Measurements from ENCODE around the gene ART4.

The ART4 gene

GRCh38 chr12:14850929-14851663 lies 7.8 kb upstream of the ART4 start:
- FAIRE-seq, result no peak

DNA sequence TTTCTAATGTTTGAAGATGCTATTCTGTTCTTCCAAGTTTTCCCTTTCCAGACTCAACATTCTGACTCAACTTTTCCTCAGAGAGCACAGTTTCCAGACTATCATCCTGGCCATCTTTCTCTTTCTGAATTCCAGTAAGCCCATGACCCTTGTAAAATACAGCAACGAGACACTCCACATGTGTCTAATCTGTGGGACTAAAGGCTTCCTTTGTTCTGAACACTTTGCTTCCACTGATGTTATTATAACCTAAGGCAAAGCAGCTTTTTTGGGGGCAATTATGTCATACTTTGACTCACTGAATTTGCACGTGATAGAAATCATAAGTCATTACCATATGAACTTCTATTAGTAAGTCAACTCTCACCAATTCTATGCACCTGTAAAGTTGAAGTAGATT lies 6.3 kb upstream of the ART4 start:
- no peak for FAIRE-seq

DNA sequence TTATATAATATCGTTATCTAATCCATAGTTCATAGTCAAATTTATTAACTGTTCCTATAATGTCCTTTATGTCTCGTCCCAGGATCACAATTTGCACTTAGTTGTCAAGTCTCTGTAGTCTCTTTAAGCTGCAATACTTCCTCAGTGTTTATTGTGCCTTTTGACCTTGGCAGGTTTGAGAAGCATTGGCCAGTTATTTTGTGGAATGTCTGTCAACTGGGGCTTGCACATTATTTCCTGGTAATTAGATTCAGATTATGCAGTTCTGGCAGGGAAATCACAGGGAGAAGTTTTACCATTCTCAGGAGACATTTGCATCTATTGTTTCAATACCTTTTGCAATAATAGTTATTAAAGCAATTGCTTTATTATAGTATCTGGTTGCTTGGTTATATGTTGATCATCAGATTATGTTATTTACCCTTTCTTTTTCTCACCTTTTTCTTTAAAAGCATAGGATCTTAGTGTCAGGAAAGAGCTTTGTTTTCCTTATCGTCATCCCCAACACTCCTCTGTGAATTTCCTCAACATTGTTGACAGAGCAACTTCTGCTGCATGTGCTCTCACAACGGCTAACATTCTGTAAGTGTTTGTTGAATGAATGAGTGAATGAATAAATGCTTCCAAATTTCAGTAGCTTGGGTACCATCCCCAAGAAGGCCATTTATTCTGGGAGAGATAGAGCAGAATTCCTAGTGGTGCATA lies 3.7 kb upstream of the ART4 start:
- no peak for FAIRE-seq

GRCh38 chr12:14846042-14846587 lies 2.8 kb upstream of the ART4 start:
- FAIRE-seq, result no peak

DNA sequence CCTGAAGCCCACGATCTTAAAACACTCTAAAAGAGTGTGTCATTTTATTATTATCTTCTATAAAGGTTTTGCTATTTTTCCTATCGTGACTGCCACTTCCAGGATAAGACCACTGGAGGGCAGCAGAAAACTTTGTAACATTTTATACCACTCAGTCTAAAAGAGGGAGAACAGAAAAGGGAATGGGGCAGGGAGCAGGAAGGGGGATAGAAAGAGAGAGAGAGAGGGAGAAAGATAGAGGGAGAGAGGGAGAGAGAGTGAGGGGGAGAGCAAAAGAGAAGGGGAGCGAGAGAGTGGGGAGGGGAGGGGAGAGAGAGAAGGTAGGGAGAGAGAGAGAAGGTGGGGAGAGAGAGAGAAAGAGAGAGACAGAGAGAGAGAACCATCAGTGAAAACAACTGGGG lies 2.0 kb upstream of the ART4 start:
- peak; percentile 21 for FAIRE-seq

- no peak for FAIRE-seq
These were observed 1.1 kb upstream of the ART4 start for GRCh38 chr12:14844401-14844800.

GRCh38 chr12:14842315-14842714 lies 1.0 kb downstream of the ART4 start:
- no peak for FAIRE-seq

DNA sequence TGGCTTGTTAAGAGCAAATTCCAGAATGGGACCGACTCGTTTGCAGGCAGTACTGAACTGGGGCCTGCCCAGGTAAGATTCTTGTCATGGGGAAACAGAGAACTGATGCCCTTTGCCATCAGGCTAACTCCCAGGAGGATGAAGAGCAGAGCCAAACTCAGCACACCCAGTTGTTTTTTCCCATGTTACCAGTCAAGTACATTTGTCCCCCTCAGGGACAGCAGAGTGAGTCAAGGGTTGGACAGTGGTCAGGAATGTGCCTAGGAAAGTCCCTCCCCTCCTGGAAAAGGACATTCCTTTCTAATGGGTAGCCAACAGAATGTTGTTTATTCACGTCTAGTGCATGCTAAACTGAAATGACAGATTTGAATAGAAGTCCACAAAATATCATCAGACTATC lies 1.6 kb downstream of the ART4 start:
- FAIRE-seq, result no peak

- no peak for FAIRE-seq
These were observed 2.7 kb downstream of the ART4 start for GRCh38 chr12:14840616-14841015.

- FAIRE-seq, result no peak
These were observed 4.1 kb downstream of the ART4 start for GRCh38 chr12:14839262-14839661.

- no peak for FAIRE-seq
These were observed 6.8 kb downstream of the ART4 start for GRCh38 chr12:14836336-14837210.

- no peak for FAIRE-seq
These were observed 8.8 kb downstream of the ART4 start for GRCh38 chr12:14834509-14834908.

- FAIRE-seq, result no peak
These were observed 9.4 kb downstream of the ART4 start for GRCh38 chr12:14833952-14834351.

DNA sequence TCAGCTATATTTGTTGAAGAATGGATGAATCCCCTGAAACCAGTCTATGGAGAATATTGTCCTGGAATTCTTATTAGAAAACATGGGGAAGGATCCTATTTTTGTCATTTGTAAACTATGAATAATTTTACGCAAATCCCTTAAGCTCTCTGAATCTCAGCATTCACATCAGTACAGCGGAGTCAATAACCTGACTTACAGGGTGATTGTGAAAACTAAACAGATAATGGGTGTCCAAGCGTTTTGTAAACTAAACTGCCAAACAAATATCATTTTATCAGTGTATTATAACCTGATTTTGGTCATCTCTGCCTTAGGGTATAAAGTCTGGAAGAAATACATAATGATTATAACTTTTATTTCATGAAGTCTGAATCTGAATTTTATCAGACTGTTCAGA lies 10.0 kb downstream of the ART4 start:
- FAIRE-seq, result no peak

DNA sequence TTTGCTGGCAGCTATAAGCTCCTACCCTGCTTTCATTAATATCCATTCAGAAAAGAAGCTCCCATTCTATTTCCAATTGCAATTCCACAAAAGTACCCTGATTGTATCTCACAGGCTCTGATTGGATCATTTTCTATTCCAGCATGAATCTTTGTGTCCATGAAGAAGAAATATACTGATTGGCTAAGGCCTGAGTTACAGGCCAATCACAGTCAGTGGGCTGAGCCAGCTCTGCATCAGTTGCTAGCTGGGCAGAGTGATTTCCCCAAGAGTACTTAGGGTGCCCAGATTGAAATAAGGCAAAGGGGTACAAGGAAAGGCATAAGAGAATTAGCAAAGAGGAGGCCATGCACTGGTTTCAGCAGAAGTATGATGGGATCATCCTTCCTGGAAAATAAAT lies 14.4 kb downstream of the ART4 start:
- no peak for FAIRE-seq

GRCh38 chr12:14827043-14827442 lies 16.3 kb downstream of the ART4 start:
- FAIRE-seq, result no peak

DNA sequence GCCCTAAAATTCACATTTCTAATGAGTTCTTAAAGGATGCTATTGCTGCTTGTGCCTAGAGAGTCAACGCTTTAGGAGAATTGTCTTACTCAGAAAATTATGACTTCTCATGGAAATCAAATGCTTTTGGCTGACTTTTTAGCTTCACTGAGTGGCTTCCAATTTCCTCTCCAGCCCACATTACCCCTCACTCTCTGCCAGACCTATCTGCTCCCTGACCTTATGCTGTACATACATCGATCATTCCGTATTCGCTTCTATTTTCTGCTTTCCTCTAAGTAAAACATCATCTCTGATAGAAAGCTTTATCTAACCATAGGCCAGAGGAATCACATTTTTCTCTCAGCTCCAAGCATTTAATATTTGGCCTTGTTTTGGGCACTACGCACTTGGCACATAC lies 16.8 kb downstream of the ART4 start:
- no peak for FAIRE-seq

DNA sequence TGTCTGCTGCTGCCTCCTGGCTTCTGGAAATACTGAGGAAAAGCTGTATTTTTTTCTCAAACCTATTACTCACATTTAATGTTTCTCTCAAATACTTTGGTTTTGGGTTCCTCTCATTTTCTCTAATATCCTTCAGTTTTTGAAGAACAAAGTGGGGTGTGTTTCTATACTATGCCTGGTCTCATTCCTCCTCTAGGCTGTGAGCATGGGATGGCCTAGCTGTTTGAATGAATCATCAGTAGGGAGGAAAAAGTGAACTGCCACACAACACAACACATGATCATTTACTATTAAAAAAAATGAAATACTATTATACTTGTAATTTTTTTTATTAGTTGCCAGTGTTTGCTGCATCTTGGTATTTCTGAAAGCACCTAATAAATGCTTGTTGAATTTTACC lies 18.1 kb downstream of the ART4 start:
- FAIRE-seq, result no peak

DNA sequence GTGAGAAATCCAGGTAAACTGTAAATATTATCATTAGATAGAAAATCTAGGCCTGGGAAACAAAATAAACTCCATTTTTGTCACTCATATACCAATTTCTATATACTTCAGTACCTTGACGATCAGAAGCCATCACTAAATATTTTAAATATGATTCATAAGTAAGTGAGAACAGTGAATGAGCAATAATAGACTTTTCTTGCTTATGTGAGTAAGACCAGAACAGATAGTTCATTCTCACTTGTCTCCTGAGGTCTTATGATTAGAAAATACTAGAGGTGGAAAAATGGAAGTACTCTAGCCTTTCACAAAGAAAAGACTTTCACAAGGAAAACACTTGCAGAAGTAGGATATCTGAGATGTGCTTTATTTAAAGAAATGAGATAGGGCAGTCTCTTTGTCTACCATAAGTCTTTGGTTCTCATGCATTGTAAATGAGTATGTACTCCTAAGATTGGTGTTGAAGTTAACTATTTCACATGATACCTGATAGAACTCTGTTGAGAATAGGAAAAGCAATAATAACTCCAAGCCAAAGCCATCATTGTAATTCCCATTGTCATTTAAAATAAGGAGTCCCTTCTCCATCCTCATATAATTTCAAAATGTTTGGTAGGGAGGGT lies 19.2 kb downstream of the ART4 start:
- no peak for FAIRE-seq

- FAIRE-seq, result no peak
These were observed 29.3 kb downstream of the ART4 start, which contains the start of gene SMCO3 for GRCh38 chr12:14814014-14814413. SMCO3 (minus strand) TSS chr12:14814182; CDS start chr12:14806680, 7,502 bp downstream.

GRCh38 chr12:14811486-14811885 lies 31.8 kb downstream of the ART4 start:
- no peak for FAIRE-seq

GRCh38 chr12:14810953-14811483 lies 32.3 kb downstream of the ART4 start:
- FAIRE-seq, result no peak
